Esophagus (tissue), 2 donors: Measurements from ENCODE around the gene MRM2. TPM values are rescaled to one million over a fixed set of nuclear protein-coding genes. Genes with fewer than 3 reads are reported as not detected.

Experiments
- H3K27ac ChIP-seq, 2 donors: one replicate each; pipeline ENCODE4 v1.5.1; 2013; ENCODE audit warnings: low read depth in 2 of 2, mild to moderate bottlenecking in 2 of 2, inconsistent platforms in 1 of 2, low read length in 1 of 2, moderate library complexity in 1 of 2
- H3K27me3 ChIP-seq, 2 donors: one replicate each; pipeline ENCODE4 v1.6.1; 2013; ENCODE audit warnings: low read length in 2 of 2, control low read depth in 1 of 2, mild to moderate bottlenecking in 1 of 2; ENCODE audit not compliant: insufficient read depth in 2 of 2, control insufficient read depth in 1 of 2
- H3K36me3 ChIP-seq, 2 donors: one replicate each; pipeline ENCODE4 v1.6.1; 2013; ENCODE audit warnings: low read length in 1 of 2; ENCODE audit not compliant: control insufficient read depth in 2 of 2, insufficient read depth in 2 of 2
- H3K4me1 ChIP-seq, 2 donors: one replicate each; pipeline ENCODE4 v1.6.1; 2013; ENCODE audit warnings: low read length in 1 of 2; ENCODE audit not compliant: control insufficient read depth in 2 of 2, insufficient read depth in 2 of 2
- H3K4me3 ChIP-seq, 2 donors: one replicate each; pipeline ENCODE4 v1.5.1; 2013; ENCODE audit warnings: low read length in 2 of 2, mild to moderate bottlenecking in 2 of 2, low read depth in 1 of 2, moderate library complexity in 1 of 2
- H3K9me3 ChIP-seq, 2 donors: one replicate each; pipeline ENCODE4 v1.6.1; 2013; ENCODE audit warnings: mild to moderate bottlenecking in 2 of 2, low read depth in 1 of 2, low read length in 1 of 2, moderate library complexity in 1 of 2; ENCODE audit not compliant: control insufficient read depth in 2 of 2, insufficient read depth in 1 of 2
- WGBS, 2 donors: extraction: QIAGEN DNeasy Blood & Tissue Kit; methylation state at CpG; one replicate each; pipeline ENCODE4 v1.1.7; 2013; 5-methylcytosine and 5-hydroxymethylcytosine counted together
- polyA plus RNA-seq, 2 donors: library from polyadenylated mRNA; stranded (reverse); fragments of 200-250 nt; gene quantifications; one replicate each; pipeline ENCODE4 v1.2.3, GENCODE V29; 2013
- donor health status: healthy with polysubstance abuse.
- donor health status: Bipolar disorder and iron deficiency.

MRM2 gene
- polyA plus RNA-seq, 2 donors: 16.8 to 19.7 TPM

- peaks cover 3 to 8% of the 10 kb centered on the region in 2 donors for H3K4me1 ChIP-seq
- WGBS, 2 donors: 94 to 96% methylated on average over 17 of the region's 17 CpGs
- H3K27me3 ChIP-seq: no peaks in the 10 kb centered on the region
- H3K36me3 ChIP-seq: peaks cover 12 to 20% of the 10 kb centered on the region in 2 donors
- no peak overlapping the region for H3K27ac ChIP-seq
- H3K9me3 ChIP-seq: no peaks in the 10 kb centered on the region
- H3K4me3 ChIP-seq: no peak overlapping the region
Measured at GRCh38 chr7:2239242-2239641, 2.8 kb downstream of the MRM2 start.

GRCh38 chr7:2237109-2237602 lies 4.8 kb downstream of the MRM2 start:
- H3K27me3 ChIP-seq: no peaks in the 10 kb centered on the region
- H3K36me3 ChIP-seq: peaks cover 12 to 20% of the 10 kb centered on the region in 2 donors
- H3K4me3 ChIP-seq: no peak overlapping the region
- H3K9me3 ChIP-seq: no peaks in the 10 kb centered on the region
- peak overlapping the region; percentile 43 to 77 for H3K27ac ChIP-seq
- 63 to 67% methylated on average over 12 of the region's 12 CpGs for WGBS, 2 donors
- H3K4me1 ChIP-seq: peaks cover 3% of the 10 kb centered on the region in 2 donors

GRCh38 chr7:2233926-2234325 lies 8.1 kb downstream of the MRM2 start:
- H3K4me3 ChIP-seq: no peak overlapping the region
- no peaks in the 10 kb centered on the region for H3K27me3 ChIP-seq
- H3K4me1 ChIP-seq: peaks cover 0 to 2% of the 10 kb centered on the region in 2 donors
- 79 to 84% methylated on average over 3 of the region's 3 CpGs for WGBS, 2 donors
- H3K36me3 ChIP-seq: peaks cover 7 to 28% of the 10 kb centered on the region in 2 donors
- H3K27ac ChIP-seq: no peak overlapping the region
- no peaks in the 10 kb centered on the region for H3K9me3 ChIP-seq

GRCh38 chr7:2232766-2233520 lies 9.1 kb downstream of the MRM2 start, which contains the start of gene MAD1L1:
Gene MAD1L1, minus strand, starts transcription at chr7:2232945. Its CDS starts 2,812 bp downstream, at chr7:2230133.
- 0 to 1% methylated on average over 62 to 63 of the region's 63 CpGs for WGBS, 2 donors
- Histone ChIP-seq H3K27me3 (no peaks in the 10 kb centered on the region), H3K27ac (peak within 1 kb of the TSS; percentile 28 to 50), H3K36me3 (peaks cover 6 to 27% of the 10 kb centered on the region in 2 donors), H3K9me3 (no peaks in the 10 kb centered on the region), H3K4me3 (peak within 1 kb of the TSS; percentile 77 to 84), H3K4me1 (peaks cover 0 to 2% of the 10 kb centered on the region in 2 donors)

- Histone ChIP-seq H3K4me3 (peak overlapping the region; percentile 77 to 84), H3K27me3 (no peaks in the 10 kb centered on the region), H3K27ac (peak overlapping the region in 1 of 2 donors; percentile 28), H3K4me1 (peaks cover 0 to 2% of the 10 kb centered on the region in 2 donors), H3K9me3 (no peaks in the 10 kb centered on the region), H3K36me3 (peaks cover 6 to 28% of the 10 kb centered on the region in 2 donors)
- WGBS, 2 donors: 2 to 3% methylated on average over 23 to 46 of the region's 46 CpGs
Measured at GRCh38 chr7:2231992-2232765, 9.8 kb downstream of the MRM2 start.

- Histone ChIP-seq H3K4me3 (no peak overlapping the region), H3K4me1 (peaks cover 0 to 4% of the 10 kb centered on the region in 2 donors), H3K9me3 (no peaks in the 10 kb centered on the region), H3K36me3 (peaks cover 6 to 25% of the 10 kb centered on the region in 2 donors), H3K27ac (no peak overlapping the region), H3K27me3 (no peaks in the 10 kb centered on the region)
- WGBS, 2 donors: 81 to 83% methylated on average over 9 of the region's 9 CpGs
Measured at GRCh38 chr7:2230882-2231281, 11.1 kb downstream of the MRM2 start.

- H3K36me3 ChIP-seq: peaks cover 6 to 26% of the 10 kb centered on the region in 2 donors
- no peaks in the 10 kb centered on the region for H3K27me3 ChIP-seq
- H3K4me1 ChIP-seq: peaks cover 0 to 8% of the 10 kb centered on the region in 2 donors
- H3K4me3 ChIP-seq: no peak overlapping the region
- 92 to 94% methylated on average over 8 of the region's 8 CpGs for WGBS, 2 donors
- H3K9me3 ChIP-seq: no peaks in the 10 kb centered on the region
- no peak overlapping the region for H3K27ac ChIP-seq
Measured at GRCh38 chr7:2230226-2230625, 11.8 kb downstream of the MRM2 start.

GRCh38 chr7:2229467-2229866 lies 12.5 kb downstream of the MRM2 start:
- peaks cover 0 to 11% of the 10 kb centered on the region in 2 donors for H3K4me1 ChIP-seq
- H3K36me3 ChIP-seq: peaks cover 2 to 23% of the 10 kb centered on the region in 2 donors
- no peak overlapping the region for H3K27ac ChIP-seq
- H3K27me3 ChIP-seq: no peaks in the 10 kb centered on the region
- no peaks in the 10 kb centered on the region for H3K9me3 ChIP-seq
- H3K4me3 ChIP-seq: no peak overlapping the region
- 93 to 95% methylated on average over 7 of the region's 7 CpGs for WGBS, 2 donors

- 88 to 93% methylated on average over 8 of the region's 8 CpGs for WGBS, 2 donors
- H3K27ac ChIP-seq: no peak overlapping the region
- no peaks in the 10 kb centered on the region for H3K27me3 ChIP-seq
- H3K4me1 ChIP-seq: peaks cover 0 to 16% of the 10 kb centered on the region in 2 donors
- peaks cover 0 to 23% of the 10 kb centered on the region in 2 donors for H3K36me3 ChIP-seq
- no peaks in the 10 kb centered on the region for H3K9me3 ChIP-seq
- H3K4me3 ChIP-seq: no peak overlapping the region
Measured at GRCh38 chr7:2228921-2229320, 13.1 kb downstream of the MRM2 start.
